Gastrocnemius medialis (tissue), 4 donors: ENCODE results near the gene ARHGAP42. TPM values are rescaled to one million over a fixed set of nuclear protein-coding genes. Genes with fewer than 3 reads are reported as not detected.

Experiments
- ATAC-seq, 2 donors: fragments of 150-250 bp; one replicate each; pipeline ENCODE4 v1.9.1; 2016
- DNase-seq, 2 donors: peaks; one replicate each; pipeline ENCODE4 v3.0.0-alpha.2; 2019
- H3K27ac ChIP-seq, 4 donors: fragments of 200-600 bp; sonication (generic); 1 replicate in 1 of 4; 2 replicates in 3 of 4; pipeline ENCODE4 v1.5.1; 2016 to 2018; ENCODE audit warnings: mild to moderate bottlenecking in 2 of 4, moderate library complexity in 1 of 4
- H3K27me3 ChIP-seq, 3 donors: fragments of 200-600 bp; sonication (generic) in 2 of 3; 1 replicate in 1 of 3; 2 replicates in 2 of 3; pipeline versions ENCODE4 v1.5.1 to v1.6.0; 2016 to 2019; ENCODE audit warnings: mild to moderate bottlenecking in 1 of 3, moderate library complexity in 1 of 3
- H3K36me3 ChIP-seq, 2 donors: fragments of 200-600 bp; sonication (generic) in 1 of 2; one replicate each; pipeline ENCODE4 v1.5.1; 2017 to 2018
- H3K4me1 ChIP-seq, 2 donors: fragments of 200-600 bp; sonication (generic) in 1 of 2; one replicate each; pipeline ENCODE4 v1.5.1; 2016 to 2017; ENCODE audit warnings: mild to moderate bottlenecking in 2 of 2
- H3K4me3 ChIP-seq, 4 donors: fragments of 200-600 bp; sonication (generic) in 3 of 4; 1 replicate in 1 of 4; 2 replicates in 3 of 4; pipeline ENCODE4 v1.5.1; 2016 to 2019; ENCODE audit warnings: mild to moderate bottlenecking in 2 of 4
- H3K9me3 ChIP-seq, 3 donors: fragments of 200-600 bp; sonication (generic) in 2 of 3; 1 replicate in 1 of 3; 2 replicates in 2 of 3; pipeline ENCODE4 v1.5.1; 2016 to 2019
- CTCF ChIP-seq, 5 experiments: fragments of 450-650 bp in 3 of 5; fragments of 200-600 bp in 2 of 5; sonication (generic) in 2 of 5; IDR thresholded peaks in 4 of 5; conservative IDR thresholded peaks in 1 of 5; 1 replicate in 4 of 5; 2 replicates in 1 of 5; pipeline ENCODE4 v1.5.1; 2016 to 2019; ENCODE audit warnings: antibody characterized with exemption in 5 of 5, mild to moderate bottlenecking in 3 of 5, moderate library complexity in 3 of 5
- POLR2A ChIP-seq, 2 donors: fragments of 450-650 bp; IDR thresholded peaks; one replicate each; pipeline ENCODE4 v1.6.1; 2017; ENCODE audit warnings: antibody characterized with exemption in 2 of 2, mild to moderate bottlenecking in 2 of 2, moderate library complexity in 2 of 2
- in situ Hi-C, 4 donors: fragments of 200-750 bp; cut with MboI; loops; one replicate each; pipeline versions ENCODE4 v1.15.0 to v1.8.0; 2017; ENCODE audit warnings: low sequenced_read_pairs in 4 of 4
- intact Hi-C: fragments of 100-400 bp; cut with DNase I; formaldehyde crosslinking; loops from one replicate; pipeline ENCODE4 v1.15.1; 2023; ENCODE audit warnings: low total_unique reads
- total RNA-seq, 4 donors: library from RNA; depleted of rRNA; stranded (reverse); fragments of >200 nt; gene quantifications; one replicate each; pipeline versions ENCODE4 v1.1.0 to v1.2.3, GENCODE V29; 2016

ARHGAP42 gene
- total RNA-seq, 4 donors from 2014 or later, result 6.0 to 13.9 (median 10.2) TPM

GRCh38 chr11:100766764-100767163, 79.7 kb downstream of the ARHGAP42 start:
- H3K4me1 ChIP-seq, result peaks cover 3 to 6% of the 10 kb centered on the region in 2 donors
- H3K4me3 ChIP-seq, result no peak overlapping the region
- no peaks in the 10 kb centered on the region for H3K27me3 ChIP-seq
- ATAC-seq, result no peak
- H3K27ac ChIP-seq, result no peak overlapping the region
- no peaks in the 10 kb centered on the region for H3K36me3 ChIP-seq
- no peak for DNase-seq
- H3K9me3 ChIP-seq, result no peaks in the 10 kb centered on the region
- in situ Hi-C loops, result no loop called here
- intact Hi-C loops, result no loop called here
- TF ChIP-seq POLR2A (IDR thresholded peaks at IDR 0.05) (no peak), CTCF (IDR thresholded peaks at IDR 0.05 in 4 of 5, conservative IDR thresholded peaks at IDR 0.05 in 1 of 5) (no peak)

GRCh38 chr11:100769165-100769564, 82.1 kb downstream of the ARHGAP42 start:
- TF ChIP-seq CTCF (IDR thresholded peaks at IDR 0.05 in 4 of 5, conservative IDR thresholded peaks at IDR 0.05 in 1 of 5) (no peak), POLR2A (IDR thresholded peaks at IDR 0.05) (no peak)
- DNase-seq (no peak), ATAC-seq (no peak)
- intact Hi-C loops, result no loop called here
- Histone ChIP-seq H3K36me3 (no peaks in the 10 kb centered on the region), H3K9me3 (no peaks in the 10 kb centered on the region), H3K27ac (no peak overlapping the region), H3K4me1 (peaks cover 3 to 6% of the 10 kb centered on the region in 2 donors), H3K27me3 (no peaks in the 10 kb centered on the region), H3K4me3 (no peak overlapping the region)
- in situ Hi-C loops, result no loop called here

- Histone ChIP-seq H3K27me3 (no peaks in the 10 kb centered on the region), H3K36me3 (no peaks in the 10 kb centered on the region), H3K4me3 (no peak overlapping the region), H3K4me1 (peaks cover 3 to 6% of the 10 kb centered on the region in 2 donors), H3K9me3 (no peaks in the 10 kb centered on the region), H3K27ac (no peak overlapping the region)
- intact Hi-C loops (no loop called here), in situ Hi-C loops (no loop called here)
- ATAC-seq (no peak), DNase-seq (no peak)
- no peak for TF ChIP-seq CTCF (IDR thresholded peaks at IDR 0.05 in 4 of 5, conservative IDR thresholded peaks at IDR 0.05 in 1 of 5)
- TF ChIP-seq POLR2A (IDR thresholded peaks at IDR 0.05), result no peak
Observed at GRCh38 chr11:100769617-100770016, 82.5 kb downstream of the ARHGAP42 start.

GRCh38 chr11:100774132-100774531, 87.0 kb downstream of the ARHGAP42 start:
- Histone ChIP-seq H3K4me1 (peaks cover 0 to 2% of the 10 kb centered on the region in 2 donors), H3K27ac (no peak overlapping the region), H3K27me3 (no peaks in the 10 kb centered on the region), H3K36me3 (no peaks in the 10 kb centered on the region), H3K9me3 (no peaks in the 10 kb centered on the region), H3K4me3 (no peak overlapping the region)
- no peak for DNase-seq
- intact Hi-C loops, result no loop called here
- TF ChIP-seq CTCF (IDR thresholded peaks at IDR 0.05 in 4 of 5, conservative IDR thresholded peaks at IDR 0.05 in 1 of 5), result no peak
- TF ChIP-seq POLR2A (IDR thresholded peaks at IDR 0.05), result no peak
- in situ Hi-C loops, result no loop called here
- ATAC-seq, result no peak

GRCh38 chr11:100774859-100775258, 87.8 kb downstream of the ARHGAP42 start:
- Histone ChIP-seq H3K36me3 (no peaks in the 10 kb centered on the region), H3K4me1 (no peaks in the 10 kb centered on the region), H3K27ac (no peak overlapping the region), H3K4me3 (no peak overlapping the region), H3K9me3 (no peaks in the 10 kb centered on the region), H3K27me3 (no peaks in the 10 kb centered on the region)
- no peak for DNase-seq
- in situ Hi-C loops (no loop called here), intact Hi-C loops (no loop called here)
- no peak for TF ChIP-seq POLR2A (IDR thresholded peaks at IDR 0.05)
- no peak for TF ChIP-seq CTCF (IDR thresholded peaks at IDR 0.05 in 4 of 5, conservative IDR thresholded peaks at IDR 0.05 in 1 of 5)
- ATAC-seq, result no peak
